Adrenal gland (tissue), 12 donors: ENCODE results near the gene SIRPB1. TPM values are rescaled to one million over a fixed set of nuclear protein-coding genes. Genes with fewer than 3 reads are reported as not detected.
A peak's percentile ranks its signal among the peaks of the same experiment; 100 is the strongest.

Experiments used
- DNase-seq, 7 donors: peaks; one replicate each; pipeline ENCODE4 v3.0.0-alpha.2; 2019 to 2020
- H3K27ac ChIP-seq, 5 donors: fragments of 200-600 bp; sonication (generic) in 4 of 5; 1 replicate in 3 of 5; 2 replicates in 2 of 5; pipeline versions ENCODE4 v1.5.1 to v1.8.0; 2016 to 2020; ENCODE audit warnings: mild to moderate bottlenecking in 1 of 5
- H3K27me3 ChIP-seq: fragments of 200-600 bp; 2 replicates; pipeline ENCODE4 v1.8.0; 2021
- H3K36me3 ChIP-seq, 2 donors: fragments of 200-600 bp; replicated peaks in 1 of 2; 1 replicate in 1 of 2; 2 replicates in 1 of 2; pipeline versions ENCODE4 v1.5.1 to v1.8.0; 2018 to 2022
- H3K4me1 ChIP-seq, 2 donors: fragments of 200-600 bp; replicated peaks in 1 of 2; 1 replicate in 1 of 2; 2 replicates in 1 of 2; pipeline versions ENCODE4 v1.5.1 to v1.8.0; 2018 to 2021
- H3K4me3 ChIP-seq, 4 donors: fragments of 200-600 bp; sonication (generic) in 3 of 4; one replicate each; pipeline ENCODE4 v1.5.1; 2016 to 2018
- H3K9me3 ChIP-seq, 3 donors: fragments of 200-600 bp; sonication (generic) in 1 of 3; replicated peaks in 1 of 3; 1 replicate in 2 of 3; 2 replicates in 1 of 3; pipeline versions ENCODE4 v1.5.1 to v1.8.0; 2016 to 2021
- POLR2A ChIP-seq, 2 donors: fragments of 450-650 bp; IDR thresholded peaks; one replicate each; pipeline ENCODE4 v1.6.1; 2017; ENCODE audit warnings: antibody characterized with exemption in 2 of 2, mild to moderate bottlenecking in 2 of 2, moderate library complexity in 1 of 2
- WGBS, 4 donors: extraction: QIAGEN DNeasy Blood & Tissue Kit in 2 of 4; methylation state at CpG; one replicate each; pipeline versions ENCODE4 v1.1.5 to v1.1.7; 2013 to 2017; 5-methylcytosine and 5-hydroxymethylcytosine counted together
- intact Hi-C, 2 donors: fragments of 100-400 bp; cut with DNase I; formaldehyde crosslinking; loops; one replicate each; pipeline versions ENCODE4 v1.14.1 to v1.15.0; 2022 to 2023
- polyA plus RNA-seq, 3 donors: library from polyadenylated mRNA; stranded (reverse); fragments of 200-250 nt in 2 of 3; fragments of 350-450 nt in 1 of 3; fragmentation: Illumina TruSeq in 1 of 3; extraction: RNeasy Lipid Tissue Mini Kit (QIAGEN cat#74804) in 1 of 3; gene quantifications; one replicate each; pipeline ENCODE4 v1.2.3, GENCODE V29; 2013 to 2014
- total RNA-seq, 9 donors: library from RNA; depleted of rRNA in 4 of 9; stranded (reverse); fragments of >200 nt in 4 of 9; fragments of 120-200 nt in 1 of 9; fragmentation: NEBNext Ultra II Directional in 1 of 9; extraction: Animal tissue kit (Norgen Biotek cat#: 25700) in 1 of 9; gene quantifications; one replicate each; pipeline versions ENCODE4 v1.1.0 to v1.2.4, GENCODE V29; 2013 to 2023
- TF ChIP-seq, protein P1 (sequence below), 6 experiments: fragments of 450-650 bp in 4 of 6; fragments of 200-600 bp in 2 of 6; sonication (generic) in 1 of 6; IDR thresholded peaks; 1 replicate in 5 of 6; 2 replicates in 1 of 6; pipeline versions ENCODE4 v1.5.1 to v1.8.0; 2016 to 2021; ENCODE audit warnings: antibody characterized with exemption in 6 of 6, mild to moderate bottlenecking in 2 of 6, moderate library complexity in 1 of 6
- donor health status: healthy with polysubstance abuse.
- donor health status: Bipolar disorder and iron deficiency.
- donor health status: DM: yes; HTN: yes; CAD: no.
- donor health status: DM: no; HTN: no; CAD: no.
- donor health status: DM: no; HTN: no; CAD: no.
- donor health status: DM: yes; HTN: yes; CAD: no.

The SIRPB1 gene
- total and polyA plus RNA-seq, 12 donors: 0.49 to 15.1 (median 3.9) TPM

DNA sequence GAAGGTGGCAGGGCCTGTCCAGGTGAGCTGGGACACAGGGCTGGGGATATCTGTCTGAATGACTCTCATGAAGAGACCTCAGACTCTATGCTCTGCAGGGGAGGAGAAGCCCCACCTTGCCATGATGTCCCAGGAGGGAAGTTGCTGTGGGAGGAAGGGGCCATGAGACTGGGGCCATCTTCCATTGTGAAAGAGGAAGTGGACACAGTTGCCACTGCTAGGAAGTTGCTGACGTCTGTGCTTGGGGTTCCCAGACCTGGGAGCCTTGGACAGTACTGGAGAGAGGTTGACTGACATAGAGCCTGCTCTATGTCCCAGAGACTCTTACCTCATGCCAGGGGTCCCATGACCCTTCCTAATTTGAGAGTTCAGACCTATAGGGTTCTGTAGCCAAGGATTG lies 24.5 kb downstream of the SIRPB1 start:
- Histone ChIP-seq H3K9me3 (no peaks in the 10 kb centered on the region), H3K4me3 (no peak overlapping the region), H3K36me3 (no peaks in the 10 kb centered on the region), H3K27me3 (no peaks in the 10 kb centered on the region), H3K4me1 (no peaks in the 10 kb centered on the region), H3K27ac (no peak overlapping the region)
- intact Hi-C loops: no loop called here
- TF ChIP-seq, protein P1, sequence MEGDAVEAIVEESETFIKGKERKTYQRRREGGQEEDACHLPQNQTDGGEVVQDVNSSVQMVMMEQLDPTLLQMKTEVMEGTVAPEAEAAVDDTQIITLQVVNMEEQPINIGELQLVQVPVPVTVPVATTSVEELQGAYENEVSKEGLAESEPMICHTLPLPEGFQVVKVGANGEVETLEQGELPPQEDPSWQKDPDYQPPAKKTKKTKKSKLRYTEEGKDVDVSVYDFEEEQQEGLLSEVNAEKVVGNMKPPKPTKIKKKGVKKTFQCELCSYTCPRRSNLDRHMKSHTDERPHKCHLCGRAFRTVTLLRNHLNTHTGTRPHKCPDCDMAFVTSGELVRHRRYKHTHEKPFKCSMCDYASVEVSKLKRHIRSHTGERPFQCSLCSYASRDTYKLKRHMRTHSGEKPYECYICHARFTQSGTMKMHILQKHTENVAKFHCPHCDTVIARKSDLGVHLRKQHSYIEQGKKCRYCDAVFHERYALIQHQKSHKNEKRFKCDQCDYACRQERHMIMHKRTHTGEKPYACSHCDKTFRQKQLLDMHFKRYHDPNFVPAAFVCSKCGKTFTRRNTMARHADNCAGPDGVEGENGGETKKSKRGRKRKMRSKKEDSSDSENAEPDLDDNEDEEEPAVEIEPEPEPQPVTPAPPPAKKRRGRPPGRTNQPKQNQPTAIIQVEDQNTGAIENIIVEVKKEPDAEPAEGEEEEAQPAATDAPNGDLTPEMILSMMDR (IDR thresholded peaks at IDR 0.05): no peak
- TF ChIP-seq POLR2A (IDR thresholded peaks at IDR 0.05): no peak
- 31% methylated on average over 1 of the region's 1 CpG; no CpG with 5 or more reads in 3 of the 4 donors for WGBS, 4 donors
- DNase-seq: peak in 1 of 7 donors; percentile 26

DNA sequence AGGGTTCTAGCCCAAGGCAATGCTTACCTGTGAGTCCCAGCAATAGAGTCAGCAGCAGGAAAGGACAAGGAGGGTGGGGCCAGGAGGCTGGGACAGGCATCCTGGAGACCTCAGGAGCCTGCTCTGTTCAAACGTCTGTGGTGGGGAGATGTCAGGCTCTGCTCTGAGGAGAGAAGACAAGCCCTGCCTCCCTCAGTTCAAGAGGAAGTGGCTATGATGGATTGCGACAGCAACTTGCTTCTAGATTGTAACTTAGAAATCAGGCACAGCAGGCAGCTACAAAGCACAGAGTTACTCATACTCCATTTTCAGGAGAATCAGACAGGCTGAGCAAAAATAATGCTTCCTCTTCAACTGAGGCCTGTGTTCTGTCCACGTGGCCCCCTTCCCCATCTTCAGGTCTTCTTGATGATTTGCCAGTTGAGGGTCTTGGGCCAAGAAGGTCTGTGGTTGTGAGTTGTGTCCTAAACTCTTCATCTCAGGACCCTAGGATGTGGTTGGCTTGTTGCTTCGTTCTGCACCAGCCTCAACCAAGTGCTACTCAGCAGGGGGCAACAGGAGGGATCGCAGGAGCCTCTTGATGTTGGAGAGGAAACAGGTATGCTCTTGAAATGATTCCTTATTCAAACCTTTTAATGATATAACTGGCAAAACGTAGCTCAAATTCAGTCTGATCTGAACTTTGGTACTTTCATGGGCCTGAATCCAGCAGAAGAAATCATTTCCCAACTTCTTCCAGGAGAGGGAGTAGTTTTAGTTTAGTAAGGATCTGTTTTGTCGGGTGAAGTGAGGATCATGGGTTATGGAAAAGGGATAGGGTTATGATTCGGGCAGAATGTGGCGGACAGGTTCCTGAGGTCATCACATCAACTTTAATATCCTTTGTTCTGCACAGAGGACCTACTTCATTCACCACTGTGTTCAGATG lies 31.0 kb downstream of the SIRPB1 start:
- Histone ChIP-seq H3K27me3 (no peaks in the 10 kb centered on the region), H3K4me3 (no peak overlapping the region), H3K36me3 (no peaks in the 10 kb centered on the region), H3K27ac (peak overlapping the region in 1 of 5 donors; percentile 65), H3K9me3 (no peaks in the 10 kb centered on the region), H3K4me1 (no peaks in the 10 kb centered on the region)
- TF ChIP-seq, protein P1 (IDR thresholded peaks at IDR 0.05): no peak
- no peak for TF ChIP-seq POLR2A (IDR thresholded peaks at IDR 0.05)
- peak in 2 of 7 donors; percentile 23 to 31 for DNase-seq
- intact Hi-C loops: no loop called here
- 42 to 51% methylated on average over 7 to 9 of the region's 9 CpGs; no CpG with 5 or more reads in 2 of the 4 donors for WGBS, 4 donors

GRCh38 chr20:1587781-1588532 lies 31.9 kb downstream of the SIRPB1 start:
- no peaks in the 10 kb centered on the region for H3K4me1 ChIP-seq
- intact Hi-C loops: no loop called here
- 74 to 78% methylated on average over 1 to 3 of the region's 3 CpGs; no CpG with 5 or more reads in 2 of the 4 donors for WGBS, 4 donors
- DNase-seq: no peak
- TF ChIP-seq, protein P1 (IDR thresholded peaks at IDR 0.05): no peak
- no peak for TF ChIP-seq POLR2A (IDR thresholded peaks at IDR 0.05)
- H3K4me3 ChIP-seq: no peak overlapping the region
- H3K27ac ChIP-seq: peak overlapping the region in 1 of 5 donors; percentile 65
- no peaks in the 10 kb centered on the region for H3K36me3 ChIP-seq
- no peaks in the 10 kb centered on the region for H3K9me3 ChIP-seq
- no peaks in the 10 kb centered on the region for H3K27me3 ChIP-seq

GRCh38 chr20:1579488-1579887 lies 40.3 kb downstream of the SIRPB1 start:
- no peak for DNase-seq
- Histone ChIP-seq H3K4me1 (no peaks in the 10 kb centered on the region), H3K36me3 (no peaks in the 10 kb centered on the region), H3K27ac (no peak overlapping the region), H3K4me3 (no peak overlapping the region), H3K27me3 (no peaks in the 10 kb centered on the region), H3K9me3 (no peaks in the 10 kb centered on the region)
- no peak for TF ChIP-seq POLR2A (IDR thresholded peaks at IDR 0.05)
- TF ChIP-seq, protein P1 (IDR thresholded peaks at IDR 0.05): no peak
- intact Hi-C loops: no loop called here
- WGBS, 4 donors: 79 to 92% (median 91%) methylated on average over 6 of the region's 6 CpGs
